Central memory CD8-positive, alpha-beta T cell (primary cell): ENCODE measurements around the gene GPBAR1.

Experiments used
- ATAC-seq: fragments of 150-1000 bp; cut with Tn5 transposase; replicated peaks from 2 replicates; pipeline ENCODE4 v1.10.0; 2022; ENCODE audit warnings: mild to moderate bottlenecking, moderate FRiP score, moderate number of reproducible peaks; ENCODE audit not compliant: poor library complexity, severe bottlenecking; ENCODE audit errors: extremely low read depth
- DNase-seq, 2 donors: peaks; one replicate each; pipeline ENCODE4 v3.0.0; 2021; ENCODE audit warnings: low spot score in 2 of 2
- H3K27ac Mint-ChIP-seq: one replicate; pipeline ENCODE4 v1.8.0; 2022; ENCODE audit warnings: low read depth, mild to moderate bottlenecking, moderate library complexity, mixed read lengths
- H3K27me3 Mint-ChIP-seq: one replicate; pipeline ENCODE4 v1.8.0; 2022; ENCODE audit warnings: mixed read lengths
- H3K36me3 Mint-ChIP-seq: one replicate; pipeline ENCODE4 v1.8.0; 2022; ENCODE audit warnings: mild to moderate bottlenecking, moderate library complexity, mixed read lengths; ENCODE audit not compliant: insufficient read depth
- H3K4me1 Mint-ChIP-seq: one replicate; pipeline ENCODE4 v1.8.0; 2022; ENCODE audit warnings: mixed read lengths
- H3K4me3 Mint-ChIP-seq: one replicate; pipeline ENCODE4 v1.8.0; 2022; ENCODE audit warnings: mild to moderate bottlenecking, moderate library complexity, mixed read lengths
- H3K9me3 Mint-ChIP-seq: one replicate; pipeline ENCODE4 v1.8.0; 2022; ENCODE audit warnings: mixed read lengths

Gene GPBAR1

GRCh38 chr2:218263817-218264641 lies 3.2 kb downstream of the GPBAR1 start:
- H3K27ac Mint-ChIP-seq = no peak overlapping the region
- ATAC-seq (no peak), DNase-seq (no peak)
- peaks cover 41% of the 10 kb centered on the region for H3K4me1 Mint-ChIP-seq
- peaks cover 26% of the 10 kb centered on the region for H3K36me3 Mint-ChIP-seq
- no peaks in the 10 kb centered on the region for H3K9me3 Mint-ChIP-seq
- no peaks in the 10 kb centered on the region for H3K27me3 Mint-ChIP-seq
- H3K4me3 Mint-ChIP-seq = no peak overlapping the region

GRCh38 chr2:218264773-218265561 lies 4.2 kb downstream of the GPBAR1 start:
- Mint-ChIP-seq H3K4me3 (no peak overlapping the region), H3K27me3 (no peaks in the 10 kb centered on the region), H3K27ac (no peak overlapping the region), H3K9me3 (no peaks in the 10 kb centered on the region), H3K4me1 (peaks cover 49% of the 10 kb centered on the region), H3K36me3 (peaks cover 24% of the 10 kb centered on the region)
- DNase-seq (no peak), ATAC-seq (no peak)

GRCh38 chr2:218265626-218266025 lies 4.8 kb downstream of the GPBAR1 start:
- Mint-ChIP-seq H3K4me1 (peaks cover 55% of the 10 kb centered on the region), H3K4me3 (no peak overlapping the region), H3K9me3 (no peaks in the 10 kb centered on the region), H3K36me3 (peaks cover 29% of the 10 kb centered on the region), H3K27ac (no peak overlapping the region), H3K27me3 (no peaks in the 10 kb centered on the region)
- ATAC-seq (no peak), DNase-seq (no peak)

GRCh38 chr2:218266316-218266979 lies 5.6 kb downstream of the GPBAR1 start:
- ATAC-seq (no peak), DNase-seq (no peak)
- peaks cover 29% of the 10 kb centered on the region for H3K36me3 Mint-ChIP-seq
- H3K4me3 Mint-ChIP-seq = no peak overlapping the region
- no peaks in the 10 kb centered on the region for H3K27me3 Mint-ChIP-seq
- peaks cover 63% of the 10 kb centered on the region for H3K4me1 Mint-ChIP-seq
- H3K27ac Mint-ChIP-seq = peak overlapping the region; percentile 23
- no peaks in the 10 kb centered on the region for H3K9me3 Mint-ChIP-seq

- Mint-ChIP-seq H3K27me3 (no peaks in the 10 kb centered on the region), H3K9me3 (no peaks in the 10 kb centered on the region), H3K27ac (peak overlapping the region; percentile 23), H3K4me1 (peaks cover 71% of the 10 kb centered on the region), H3K36me3 (peaks cover 27% of the 10 kb centered on the region), H3K4me3 (peak overlapping the region; percentile 40)
- ATAC-seq = no peak
- no peak for DNase-seq
These were observed 6.4 kb downstream of the GPBAR1 start for GRCh38 chr2:218267259-218267658.

- peak; percentile 100 for DNase-seq
- peak within 1 kb of the TSS; percentile 86 for H3K4me3 Mint-ChIP-seq
- peaks cover 40% of the 10 kb centered on the region for H3K36me3 Mint-ChIP-seq
- peaks cover 64% of the 10 kb centered on the region for H3K4me1 Mint-ChIP-seq
- no peaks in the 10 kb centered on the region for H3K9me3 Mint-ChIP-seq
- H3K27me3 Mint-ChIP-seq = no peaks in the 10 kb centered on the region
- H3K27ac Mint-ChIP-seq = peak within 1 kb of the TSS; percentile 87
- ATAC-seq = peak; percentile 95
These were observed 9.3 kb downstream of the GPBAR1 start, which contains the start of the genes AAMP and PNKD for GRCh38 chr2:218269900-218270720. Gene AAMP, minus strand, starts transcription at chr2:218270137. Its CDS starts 51 bp downstream, at chr2:218270086. Gene PNKD, plus strand, starts transcription at chr2:218270519. Its CDS starts 17 bp downstream, at chr2:218270536.

- no peaks in the 10 kb centered on the region for H3K9me3 Mint-ChIP-seq
- H3K36me3 Mint-ChIP-seq = peaks cover 38% of the 10 kb centered on the region
- H3K4me3 Mint-ChIP-seq = peak overlapping the region; percentile 86
- H3K27ac Mint-ChIP-seq = peak overlapping the region; percentile 87
- no peak for DNase-seq
- no peaks in the 10 kb centered on the region for H3K27me3 Mint-ChIP-seq
- peaks cover 56% of the 10 kb centered on the region for H3K4me1 Mint-ChIP-seq
- no peak for ATAC-seq
These were observed 10.1 kb downstream of the GPBAR1 start for GRCh38 chr2:218270721-218271486.

- Mint-ChIP-seq H3K9me3 (no peaks in the 10 kb centered on the region), H3K4me3 (peak overlapping the region; percentile 86), H3K4me1 (peaks cover 53% of the 10 kb centered on the region), H3K27ac (no peak overlapping the region), H3K27me3 (no peaks in the 10 kb centered on the region), H3K36me3 (peaks cover 36% of the 10 kb centered on the region)
- ATAC-seq (no peak), DNase-seq (no peak)
These were observed 10.6 kb downstream of the GPBAR1 start for GRCh38 chr2:218271487-218271797.

- Mint-ChIP-seq H3K4me1 (peaks cover 51% of the 10 kb centered on the region), H3K27me3 (no peaks in the 10 kb centered on the region), H3K4me3 (peak overlapping the region; percentile 86), H3K36me3 (peaks cover 37% of the 10 kb centered on the region), H3K27ac (no peak overlapping the region), H3K9me3 (no peaks in the 10 kb centered on the region)
- ATAC-seq = no peak
- no peak for DNase-seq
These were observed 11.2 kb downstream of the GPBAR1 start for GRCh38 chr2:218271865-218272530.

- no peak overlapping the region for H3K27ac Mint-ChIP-seq
These were observed 11.9 kb downstream of the GPBAR1 start for GRCh38 chr2:218272531-218273212.

More at GRCh38 chr2:218272531-218273212, 11.9 kb downstream of the GPBAR1 start:
- Mint-ChIP-seq H3K36me3 (peaks cover 42% of the 10 kb centered on the region), H3K27me3 (no peaks in the 10 kb centered on the region), H3K4me3 (no peak overlapping the region), H3K4me1 (peaks cover 48% of the 10 kb centered on the region), H3K9me3 (no peaks in the 10 kb centered on the region)
- DNase-seq (peak; percentile 69 to 73), ATAC-seq (no peak)
